Measurements from ENCODE around the gene HVCN1.

GRCh38 chr12:110677206-110677911, 11.6 kb downstream of the HVCN1 start:
- no peak for TF ChIP-seq CTCF (IDR thresholded peaks at IDR 0.05)
- TF ChIP-seq POLR2A (IDR thresholded peaks at IDR 0.05): no peak
